Gastrocnemius medialis (tissue), 4 donors: ENCODE results near the gene OPCML. TPM values are rescaled to one million over a fixed set of nuclear protein-coding genes. Genes with fewer than 3 reads are reported as not detected.

Experiments
- ATAC-seq, 2 donors: fragments of 150-250 bp; one replicate each; pipeline ENCODE4 v1.9.1; 2016
- DNase-seq, 2 donors: peaks; one replicate each; pipeline ENCODE4 v3.0.0-alpha.2; 2019
- H3K27ac ChIP-seq, 4 donors: fragments of 200-600 bp; sonication (generic); 1 replicate in 1 of 4; 2 replicates in 3 of 4; pipeline ENCODE4 v1.5.1; 2016 to 2018; ENCODE audit warnings: mild to moderate bottlenecking in 2 of 4, moderate library complexity in 1 of 4
- H3K27me3 ChIP-seq, 3 donors: fragments of 200-600 bp; sonication (generic) in 2 of 3; 1 replicate in 1 of 3; 2 replicates in 2 of 3; pipeline versions ENCODE4 v1.5.1 to v1.6.0; 2016 to 2019; ENCODE audit warnings: mild to moderate bottlenecking in 1 of 3, moderate library complexity in 1 of 3
- H3K36me3 ChIP-seq, 2 donors: fragments of 200-600 bp; sonication (generic) in 1 of 2; one replicate each; pipeline ENCODE4 v1.5.1; 2017 to 2018
- H3K4me1 ChIP-seq, 2 donors: fragments of 200-600 bp; sonication (generic) in 1 of 2; one replicate each; pipeline ENCODE4 v1.5.1; 2016 to 2017; ENCODE audit warnings: mild to moderate bottlenecking in 2 of 2
- H3K4me3 ChIP-seq, 4 donors: fragments of 200-600 bp; sonication (generic) in 3 of 4; 1 replicate in 1 of 4; 2 replicates in 3 of 4; pipeline ENCODE4 v1.5.1; 2016 to 2019; ENCODE audit warnings: mild to moderate bottlenecking in 2 of 4
- H3K9me3 ChIP-seq, 3 donors: fragments of 200-600 bp; sonication (generic) in 2 of 3; 1 replicate in 1 of 3; 2 replicates in 2 of 3; pipeline ENCODE4 v1.5.1; 2016 to 2019
- POLR2A ChIP-seq, 2 donors: fragments of 450-650 bp; IDR thresholded peaks; one replicate each; pipeline ENCODE4 v1.6.1; 2017; ENCODE audit warnings: antibody characterized with exemption in 2 of 2, mild to moderate bottlenecking in 2 of 2, moderate library complexity in 2 of 2
- in situ Hi-C, 4 donors: fragments of 200-750 bp; cut with MboI; loops; one replicate each; pipeline versions ENCODE4 v1.15.0 to v1.8.0; 2017; ENCODE audit warnings: low sequenced_read_pairs in 4 of 4
- intact Hi-C: fragments of 100-400 bp; cut with DNase I; formaldehyde crosslinking; loops from one replicate; pipeline ENCODE4 v1.15.1; 2023; ENCODE audit warnings: low total_unique reads
- total RNA-seq, 4 donors: library from RNA; depleted of rRNA; stranded (reverse); fragments of >200 nt; gene quantifications; one replicate each; pipeline versions ENCODE4 v1.1.0 to v1.2.3, GENCODE V29; 2016
- TF ChIP-seq, protein P1 (sequence below), 5 experiments: fragments of 450-650 bp in 3 of 5; fragments of 200-600 bp in 2 of 5; sonication (generic) in 2 of 5; IDR thresholded peaks in 4 of 5; conservative IDR thresholded peaks in 1 of 5; 1 replicate in 4 of 5; 2 replicates in 1 of 5; pipeline ENCODE4 v1.5.1; 2016 to 2019; ENCODE audit warnings: antibody characterized with exemption in 5 of 5, mild to moderate bottlenecking in 3 of 5, moderate library complexity in 3 of 5

The OPCML gene
- total RNA-seq, 4 donors from 2014 or later = not detected

DNA sequence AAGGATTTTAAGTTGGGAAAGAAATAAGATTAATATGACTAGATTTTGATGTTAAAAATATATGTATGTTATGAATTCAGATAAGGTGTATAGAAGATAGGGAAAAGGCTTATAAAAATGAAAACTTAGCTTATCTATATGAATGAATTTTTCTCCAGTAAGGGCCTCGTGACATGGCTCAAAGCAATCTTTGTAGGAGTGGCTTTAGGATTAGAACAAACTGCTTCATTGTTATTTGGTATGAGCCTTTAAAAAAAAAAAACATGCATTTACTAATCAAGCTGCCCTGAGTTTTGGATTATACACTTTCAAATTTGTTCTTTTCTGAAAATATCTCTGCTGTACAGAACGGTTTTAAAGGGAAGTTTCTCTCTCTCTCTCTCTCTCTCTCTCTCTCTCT is 905.9 kb downstream of the OPCML start:
- in situ Hi-C loops = no loop called here
- no peak for ATAC-seq
- H3K4me3 ChIP-seq = no peak overlapping the region
- intact Hi-C loops = no loop called here
- no peaks in the 10 kb centered on the region for H3K36me3 ChIP-seq
- no peak for TF ChIP-seq POLR2A (IDR thresholded peaks at IDR 0.05)
- TF ChIP-seq, protein P1, sequence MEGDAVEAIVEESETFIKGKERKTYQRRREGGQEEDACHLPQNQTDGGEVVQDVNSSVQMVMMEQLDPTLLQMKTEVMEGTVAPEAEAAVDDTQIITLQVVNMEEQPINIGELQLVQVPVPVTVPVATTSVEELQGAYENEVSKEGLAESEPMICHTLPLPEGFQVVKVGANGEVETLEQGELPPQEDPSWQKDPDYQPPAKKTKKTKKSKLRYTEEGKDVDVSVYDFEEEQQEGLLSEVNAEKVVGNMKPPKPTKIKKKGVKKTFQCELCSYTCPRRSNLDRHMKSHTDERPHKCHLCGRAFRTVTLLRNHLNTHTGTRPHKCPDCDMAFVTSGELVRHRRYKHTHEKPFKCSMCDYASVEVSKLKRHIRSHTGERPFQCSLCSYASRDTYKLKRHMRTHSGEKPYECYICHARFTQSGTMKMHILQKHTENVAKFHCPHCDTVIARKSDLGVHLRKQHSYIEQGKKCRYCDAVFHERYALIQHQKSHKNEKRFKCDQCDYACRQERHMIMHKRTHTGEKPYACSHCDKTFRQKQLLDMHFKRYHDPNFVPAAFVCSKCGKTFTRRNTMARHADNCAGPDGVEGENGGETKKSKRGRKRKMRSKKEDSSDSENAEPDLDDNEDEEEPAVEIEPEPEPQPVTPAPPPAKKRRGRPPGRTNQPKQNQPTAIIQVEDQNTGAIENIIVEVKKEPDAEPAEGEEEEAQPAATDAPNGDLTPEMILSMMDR (IDR thresholded peaks at IDR 0.05 in 4 of 5, conservative IDR thresholded peaks at IDR 0.05 in 1 of 5) = no peak
- no peaks in the 10 kb centered on the region for H3K27me3 ChIP-seq
- DNase-seq = no peak
- H3K4me1 ChIP-seq = no peaks in the 10 kb centered on the region
- H3K9me3 ChIP-seq = no peaks in the 10 kb centered on the region
- H3K27ac ChIP-seq = no peak overlapping the region

GRCh38 chr11:132623511-132623910 is 908.8 kb downstream of the OPCML start:
- H3K4me3 ChIP-seq = no peak overlapping the region
- no peaks in the 10 kb centered on the region for H3K36me3 ChIP-seq
- H3K9me3 ChIP-seq = no peaks in the 10 kb centered on the region
- in situ Hi-C loops (no loop called here), intact Hi-C loops (no loop called here)
- DNase-seq (no peak), ATAC-seq (no peak)
- H3K27me3 ChIP-seq = no peaks in the 10 kb centered on the region
- TF ChIP-seq, protein P1 (IDR thresholded peaks at IDR 0.05 in 4 of 5, conservative IDR thresholded peaks at IDR 0.05 in 1 of 5) = no peak
- no peak for TF ChIP-seq POLR2A (IDR thresholded peaks at IDR 0.05)
- no peak overlapping the region for H3K27ac ChIP-seq
- no peaks in the 10 kb centered on the region for H3K4me1 ChIP-seq

DNA sequence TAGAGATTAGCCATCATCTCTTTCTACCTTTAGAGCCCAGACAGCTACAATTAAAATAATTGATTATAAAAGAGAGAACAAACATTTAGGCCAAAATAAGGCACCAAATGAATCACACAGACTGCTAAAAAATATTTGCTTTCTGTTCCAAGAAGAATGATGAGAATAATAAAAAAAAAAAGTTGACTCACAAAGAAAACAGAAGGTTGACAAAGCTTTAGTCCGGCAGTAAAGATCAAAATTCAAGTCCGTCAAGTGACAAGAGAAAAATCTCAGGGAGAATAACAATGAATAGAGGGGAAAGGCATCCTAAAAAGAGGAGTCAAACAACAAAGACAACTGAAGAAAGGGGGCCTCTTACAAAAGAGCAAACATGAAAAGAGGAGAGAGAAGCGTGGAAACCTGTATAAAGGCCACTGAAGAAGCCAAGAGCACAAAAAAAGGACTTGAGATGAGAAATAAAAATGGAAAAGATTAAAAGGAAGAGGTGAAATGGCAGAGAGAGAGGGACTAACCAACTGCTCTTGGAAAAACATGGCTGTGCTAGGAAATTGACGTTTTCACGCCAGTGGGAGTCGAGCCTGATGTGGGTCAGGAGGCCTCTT is 910.2 kb downstream of the OPCML start:
- intact Hi-C loops = no loop called here
- Histone ChIP-seq H3K9me3 (no peaks in the 10 kb centered on the region), H3K36me3 (no peaks in the 10 kb centered on the region), H3K27ac (no peak overlapping the region), H3K4me1 (no peaks in the 10 kb centered on the region), H3K4me3 (no peak overlapping the region), H3K27me3 (no peaks in the 10 kb centered on the region)
- DNase-seq (no peak), ATAC-seq (no peak)
- in situ Hi-C loops = no loop called here
- TF ChIP-seq, protein P1 (IDR thresholded peaks at IDR 0.05 in 4 of 5, conservative IDR thresholded peaks at IDR 0.05 in 1 of 5) = no peak
- no peak for TF ChIP-seq POLR2A (IDR thresholded peaks at IDR 0.05)

GRCh38 chr11:132620423-132620822 is 911.9 kb downstream of the OPCML start:
- TF ChIP-seq, protein P1 (IDR thresholded peaks at IDR 0.05 in 4 of 5, conservative IDR thresholded peaks at IDR 0.05 in 1 of 5) = no peak
- no peak for TF ChIP-seq POLR2A (IDR thresholded peaks at IDR 0.05)

GRCh38 chr11:132610791-132611190 is 921.5 kb downstream of the OPCML start:
- in situ Hi-C loops (no loop called here), intact Hi-C loops (no loop called here)
- Histone ChIP-seq H3K27me3 (no peaks in the 10 kb centered on the region), H3K4me3 (no peak overlapping the region), H3K4me1 (no peaks in the 10 kb centered on the region), H3K27ac (no peak overlapping the region), H3K9me3 (no peaks in the 10 kb centered on the region), H3K36me3 (no peaks in the 10 kb centered on the region)
- ATAC-seq (no peak), DNase-seq (no peak)
- TF ChIP-seq, protein P1 (IDR thresholded peaks at IDR 0.05 in 4 of 5, conservative IDR thresholded peaks at IDR 0.05 in 1 of 5) = no peak
- no peak for TF ChIP-seq POLR2A (IDR thresholded peaks at IDR 0.05)

More at GRCh38 chr11:132620423-132620822, 911.9 kb downstream of the OPCML start:
- Histone ChIP-seq H3K27me3 (no peaks in the 10 kb centered on the region), H3K27ac (no peak overlapping the region), H3K4me3 (no peak overlapping the region), H3K4me1 (no peaks in the 10 kb centered on the region), H3K36me3 (no peaks in the 10 kb centered on the region), H3K9me3 (no peaks in the 10 kb centered on the region)
- ATAC-seq (no peak), DNase-seq (no peak)
- in situ Hi-C loops = no loop called here
- intact Hi-C loops = no loop called here
